HepG2 (cell line): ENCODE measurements around the gene GPT2. TPM values are rescaled to one million over a fixed set of nuclear protein-coding genes. Genes with fewer than 3 reads are reported as not detected.

Experiments
- BRCA1 ChIP-seq: sonication (generic); formaldehyde crosslinking; IDR thresholded peaks from 2 replicates; pipeline ENCODE4 v1.4.0; 2020; ENCODE audit warnings: missing genetic modification reagents
- CHD2 ChIP-seq: IDR thresholded peaks from 2 replicates; pipeline ENCODE4 v1.6.1; 2011; ENCODE audit warnings: low read depth, low read length, improper control_type of control experiment
- CREM ChIP-seq, 2 experiments: sonication (generic) in 1 of 2; formaldehyde crosslinking in 1 of 2; IDR thresholded peaks; 2 replicates each; pipeline versions ENCODE4 v1.4.0 to v1.6.1; 2016 to 2020; ENCODE audit warnings: antibody characterized with exemption in 1 of 2, mild to moderate bottlenecking in 1 of 2, missing genetic modification reagents in 1 of 2
- IRX3 ChIP-seq: sonication (generic); formaldehyde crosslinking; IDR thresholded peaks from 2 replicates; pipeline ENCODE4 v1.8.1; 2023; ENCODE audit warnings: mild to moderate bottlenecking, low read depth, missing genetic modification reagents, borderline replicate concordance
- NCOA5 ChIP-seq: sonication (generic); formaldehyde crosslinking; IDR thresholded peaks from 2 replicates; pipeline ENCODE4 v1.4.0; 2020; ENCODE audit warnings: missing genetic modification reagents
- NFE2L1 ChIP-seq: sonication (generic); formaldehyde crosslinking; IDR thresholded peaks from 2 replicates; pipeline ENCODE4 v1.4.0; 2020; ENCODE audit warnings: missing genetic modification reagents, mild to moderate bottlenecking, borderline replicate concordance
- RAD51 ChIP-seq: fragments of 450-650 bp; IDR thresholded peaks from 2 replicates; pipeline ENCODE4 v1.6.1; 2016; ENCODE audit warnings: borderline replicate concordance
- REPIN1 ChIP-seq: sonication (generic); formaldehyde crosslinking; IDR thresholded peaks from 2 replicates; pipeline ENCODE4 v1.8.0; 2022; ENCODE audit warnings: missing genetic modification reagents, low read depth, mild to moderate bottlenecking, borderline replicate concordance
- SMC3 ChIP-seq: IDR thresholded peaks from 2 replicates; pipeline ENCODE4 v1.6.1; 2011; ENCODE audit warnings: low read length, improper control_type of control experiment
- ZBTB7A ChIP-seq: sonication (generic); formaldehyde crosslinking; IDR thresholded peaks from 2 replicates; pipeline ENCODE4 v1.8.0; 2022; ENCODE audit warnings: mild to moderate bottlenecking, missing genetic modification reagents
- ZNF20 ChIP-seq: sonication (generic); formaldehyde crosslinking; IDR thresholded peaks from 2 replicates; pipeline ENCODE4 v1.4.0; 2020; ENCODE audit warnings: mild to moderate bottlenecking, moderate library complexity, missing genetic modification reagents
- ZNF761 ChIP-seq: sonication (generic); formaldehyde crosslinking; conservative IDR thresholded peaks from 2 replicates; pipeline ENCODE4 v1.4.0; 2020; ENCODE audit warnings: mild to moderate bottlenecking, missing genetic modification reagents
- polyA plus RNA-seq, 8 experiments: library from polyadenylated mRNA; depleted of rRNA in 3 of 8; stranded (reverse) in 7 of 8; unstranded in 1 of 8; fragments of >200 nt; fragmentation: Illumina TruSeq in 4 of 8; extraction: Trizol in 4 of 8; gene quantifications; 2 replicates each; pipeline versions ENCODE4 v1.2.1 to v1.2.3, GENCODE V29; 2011 to 2016; ENCODE audit warnings: low read depth in 4 of 8, missing spikeins in 1 of 8, mixed read lengths in 1 of 8; ENCODE audit not compliant: insufficient read depth in 1 of 8
- total RNA-seq, 5 experiments: library from RNA; depleted of rRNA; stranded (reverse); fragments of >200 nt; fragmentation: Illumina TruSeq; extraction: Trizol; gene quantifications; 2 replicates each; pipeline ENCODE4 v1.2.3, GENCODE V29; 2016; ENCODE audit warnings: low read depth in 1 of 5
- TF ChIP-seq, protein P1 (sequence below): sonication (generic); formaldehyde crosslinking; IDR thresholded peaks from 2 replicates; pipeline ENCODE4 v1.5.1; 2020; ENCODE audit warnings: mild to moderate bottlenecking, missing genetic modification reagents, borderline replicate concordance
- TF ChIP-seq, protein P2 (sequence below): IDR thresholded peaks from 2 replicates; pipeline ENCODE4 v1.6.1; 2012; ENCODE audit warnings: low read depth, low read length, improper control_type of control experiment
- TF ChIP-seq, protein P3 (sequence below): sonication (generic); formaldehyde crosslinking; IDR thresholded peaks from 2 replicates; pipeline ENCODE4 v1.4.0; 2020; ENCODE audit warnings: mild to moderate bottlenecking, missing genetic modification reagents
- TF ChIP-seq, protein P4 (sequence below): sonication (generic); formaldehyde crosslinking; IDR thresholded peaks from 2 replicates; pipeline ENCODE4 v1.4.0; 2020; ENCODE audit warnings: missing genetic modification reagents, mild to moderate bottlenecking, borderline replicate concordance
- TF ChIP-seq, protein P5 (sequence below): sonication (generic); formaldehyde crosslinking; IDR thresholded peaks from 2 replicates; pipeline ENCODE4 v1.4.0; 2020; ENCODE audit warnings: missing genetic modification reagents

GPT2 gene
- total and polyA plus RNA-seq, 2 of the 13 experiments (the other 11 are each of a cell fraction or from before 2014, with no cell fraction given): 138 to 267 TPM

DNA sequence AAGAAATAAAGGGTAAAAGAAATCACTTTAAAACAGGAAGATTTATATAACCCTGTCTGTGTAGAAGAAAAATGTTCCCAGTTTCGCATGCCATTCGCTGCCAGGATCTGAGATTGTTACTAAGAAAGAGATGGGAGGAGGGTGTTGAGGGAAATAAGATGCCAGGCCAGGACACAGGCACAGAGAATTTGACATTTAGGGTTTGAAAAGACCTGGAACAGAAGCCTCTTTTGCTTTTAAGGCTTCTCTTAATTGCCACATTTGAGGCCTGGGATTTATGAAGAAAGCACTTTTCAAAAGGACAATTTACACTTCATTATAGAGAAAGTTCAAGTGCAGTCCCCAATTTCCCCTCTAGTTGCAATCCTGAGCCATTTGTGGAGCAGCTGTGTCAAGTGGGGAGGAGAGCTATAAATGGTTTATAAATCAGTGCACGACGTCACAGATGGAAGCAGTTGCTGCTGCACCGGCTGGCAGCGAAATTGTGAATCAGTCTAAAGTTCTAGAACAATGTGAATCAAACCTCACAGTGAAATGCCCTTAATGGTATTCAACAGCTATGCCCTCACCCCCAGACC, 26.7 kb upstream of the GPT2 start (continued):
- TF ChIP-seq, protein P1, sequence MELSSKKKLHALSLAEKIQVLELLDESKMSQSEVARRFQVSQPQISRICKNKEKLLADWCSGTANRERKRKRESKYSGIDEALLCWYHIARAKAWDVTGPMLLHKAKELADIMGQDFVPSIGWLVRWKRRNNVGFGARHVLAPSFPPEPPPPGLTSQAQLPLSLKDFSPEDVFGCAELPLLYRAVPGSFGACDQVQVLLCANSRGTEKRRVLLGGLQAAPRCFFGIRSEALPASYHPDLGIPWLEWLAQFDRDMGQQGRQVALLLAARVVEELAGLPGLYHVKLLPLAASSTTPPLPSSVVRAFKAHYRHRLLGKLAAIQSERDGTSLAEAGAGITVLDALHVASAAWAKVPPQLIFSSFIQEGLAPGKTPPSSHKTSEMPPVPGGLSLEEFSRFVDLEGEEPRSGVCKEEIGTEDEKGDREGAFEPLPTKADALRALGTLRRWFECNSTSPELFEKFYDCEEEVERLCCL: no peak
- TF ChIP-seq SMC3 (peak; percentile 59), REPIN1 (CRISPR knock-in tag) (no peak), ZBTB7A (no peak), RAD51 (no peak), NFE2L1 (CRISPR knock-in tag) (no peak), ZNF761 (CRISPR knock-in tag) (no peak), IRX3 (CRISPR knock-in tag) (no peak), CREM (IDR thresholded peaks at IDR 0.05) (no peak), CREM (CRISPR knock-in tag; IDR thresholded peaks at IDR 0.05) (no peak), BRCA1 (CRISPR knock-in tag) (no peak), NCOA5 (CRISPR knock-in tag) (no peak), ZNF20 (CRISPR knock-in tag) (no peak), CHD2 (no peak)
- TF ChIP-seq, protein P2, sequence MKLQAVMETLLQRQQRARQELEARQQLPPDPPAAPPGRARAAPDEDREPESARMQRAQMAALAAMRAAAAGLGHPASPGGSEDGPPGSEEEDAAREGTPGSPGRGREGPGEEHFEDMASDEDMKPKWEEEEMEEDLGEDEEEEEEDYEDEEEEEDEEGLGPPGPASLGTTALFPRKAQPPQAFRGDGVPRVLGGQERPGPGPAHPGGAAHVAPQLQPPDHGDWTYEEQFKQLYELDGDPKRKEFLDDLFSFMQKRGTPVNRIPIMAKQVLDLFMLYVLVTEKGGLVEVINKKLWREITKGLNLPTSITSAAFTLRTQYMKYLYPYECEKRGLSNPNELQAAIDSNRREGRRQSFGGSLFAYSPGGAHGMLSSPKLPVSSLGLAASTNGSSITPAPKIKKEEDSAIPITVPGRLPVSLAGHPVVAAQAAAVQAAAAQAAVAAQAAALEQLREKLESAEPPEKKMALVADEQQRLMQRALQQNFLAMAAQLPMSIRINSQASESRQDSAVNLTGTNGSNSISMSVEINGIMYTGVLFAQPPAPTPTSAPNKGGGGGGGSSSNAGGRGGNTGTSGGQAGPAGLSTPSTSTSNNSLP: peak; percentile 41; the same call in 1 of the 2 replicates
- TF ChIP-seq, protein P3, sequence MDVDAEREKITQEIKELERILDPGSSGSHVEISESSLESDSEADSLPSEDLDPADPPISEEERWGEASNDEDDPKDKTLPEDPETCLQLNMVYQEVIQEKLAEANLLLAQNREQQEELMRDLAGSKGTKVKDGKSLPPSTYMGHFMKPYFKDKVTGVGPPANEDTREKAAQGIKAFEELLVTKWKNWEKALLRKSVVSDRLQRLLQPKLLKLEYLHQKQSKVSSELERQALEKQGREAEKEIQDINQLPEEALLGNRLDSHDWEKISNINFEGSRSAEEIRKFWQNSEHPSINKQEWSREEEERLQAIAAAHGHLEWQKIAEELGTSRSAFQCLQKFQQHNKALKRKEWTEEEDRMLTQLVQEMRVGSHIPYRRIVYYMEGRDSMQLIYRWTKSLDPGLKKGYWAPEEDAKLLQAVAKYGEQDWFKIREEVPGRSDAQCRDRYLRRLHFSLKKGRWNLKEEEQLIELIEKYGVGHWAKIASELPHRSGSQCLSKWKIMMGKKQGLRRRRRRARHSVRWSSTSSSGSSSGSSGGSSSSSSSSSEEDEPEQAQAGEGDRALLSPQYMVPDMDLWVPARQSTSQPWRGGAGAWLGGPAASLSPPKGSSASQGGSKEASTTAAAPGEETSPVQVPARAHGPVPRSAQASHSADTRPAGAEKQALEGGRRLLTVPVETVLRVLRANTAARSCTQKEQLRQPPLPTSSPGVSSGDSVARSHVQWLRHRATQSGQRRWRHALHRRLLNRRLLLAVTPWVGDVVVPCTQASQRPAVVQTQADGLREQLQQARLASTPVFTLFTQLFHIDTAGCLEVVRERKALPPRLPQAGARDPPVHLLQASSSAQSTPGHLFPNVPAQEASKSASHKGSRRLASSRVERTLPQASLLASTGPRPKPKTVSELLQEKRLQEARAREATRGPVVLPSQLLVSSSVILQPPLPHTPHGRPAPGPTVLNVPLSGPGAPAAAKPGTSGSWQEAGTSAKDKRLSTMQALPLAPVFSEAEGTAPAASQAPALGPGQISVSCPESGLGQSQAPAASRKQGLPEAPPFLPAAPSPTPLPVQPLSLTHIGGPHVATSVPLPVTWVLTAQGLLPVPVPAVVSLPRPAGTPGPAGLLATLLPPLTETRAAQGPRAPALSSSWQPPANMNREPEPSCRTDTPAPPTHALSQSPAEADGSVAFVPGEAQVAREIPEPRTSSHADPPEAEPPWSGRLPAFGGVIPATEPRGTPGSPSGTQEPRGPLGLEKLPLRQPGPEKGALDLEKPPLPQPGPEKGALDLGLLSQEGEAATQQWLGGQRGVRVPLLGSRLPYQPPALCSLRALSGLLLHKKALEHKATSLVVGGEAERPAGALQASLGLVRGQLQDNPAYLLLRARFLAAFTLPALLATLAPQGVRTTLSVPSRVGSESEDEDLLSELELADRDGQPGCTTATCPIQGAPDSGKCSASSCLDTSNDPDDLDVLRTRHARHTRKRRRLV (CRISPR knock-in tag): 0 out of 2 replicates have a peak, but pooled peaks have one; percentile 38
- TF ChIP-seq, protein P4, sequence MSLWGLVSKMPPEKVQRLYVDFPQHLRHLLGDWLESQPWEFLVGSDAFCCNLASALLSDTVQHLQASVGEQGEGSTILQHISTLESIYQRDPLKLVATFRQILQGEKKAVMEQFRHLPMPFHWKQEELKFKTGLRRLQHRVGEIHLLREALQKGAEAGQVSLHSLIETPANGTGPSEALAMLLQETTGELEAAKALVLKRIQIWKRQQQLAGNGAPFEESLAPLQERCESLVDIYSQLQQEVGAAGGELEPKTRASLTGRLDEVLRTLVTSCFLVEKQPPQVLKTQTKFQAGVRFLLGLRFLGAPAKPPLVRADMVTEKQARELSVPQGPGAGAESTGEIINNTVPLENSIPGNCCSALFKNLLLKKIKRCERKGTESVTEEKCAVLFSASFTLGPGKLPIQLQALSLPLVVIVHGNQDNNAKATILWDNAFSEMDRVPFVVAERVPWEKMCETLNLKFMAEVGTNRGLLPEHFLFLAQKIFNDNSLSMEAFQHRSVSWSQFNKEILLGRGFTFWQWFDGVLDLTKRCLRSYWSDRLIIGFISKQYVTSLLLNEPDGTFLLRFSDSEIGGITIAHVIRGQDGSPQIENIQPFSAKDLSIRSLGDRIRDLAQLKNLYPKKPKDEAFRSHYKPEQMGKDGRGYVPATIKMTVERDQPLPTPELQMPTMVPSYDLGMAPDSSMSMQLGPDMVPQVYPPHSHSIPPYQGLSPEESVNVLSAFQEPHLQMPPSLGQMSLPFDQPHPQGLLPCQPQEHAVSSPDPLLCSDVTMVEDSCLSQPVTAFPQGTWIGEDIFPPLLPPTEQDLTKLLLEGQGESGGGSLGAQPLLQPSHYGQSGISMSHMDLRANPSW (CRISPR knock-in tag): no peak
- TF ChIP-seq, protein P5, sequence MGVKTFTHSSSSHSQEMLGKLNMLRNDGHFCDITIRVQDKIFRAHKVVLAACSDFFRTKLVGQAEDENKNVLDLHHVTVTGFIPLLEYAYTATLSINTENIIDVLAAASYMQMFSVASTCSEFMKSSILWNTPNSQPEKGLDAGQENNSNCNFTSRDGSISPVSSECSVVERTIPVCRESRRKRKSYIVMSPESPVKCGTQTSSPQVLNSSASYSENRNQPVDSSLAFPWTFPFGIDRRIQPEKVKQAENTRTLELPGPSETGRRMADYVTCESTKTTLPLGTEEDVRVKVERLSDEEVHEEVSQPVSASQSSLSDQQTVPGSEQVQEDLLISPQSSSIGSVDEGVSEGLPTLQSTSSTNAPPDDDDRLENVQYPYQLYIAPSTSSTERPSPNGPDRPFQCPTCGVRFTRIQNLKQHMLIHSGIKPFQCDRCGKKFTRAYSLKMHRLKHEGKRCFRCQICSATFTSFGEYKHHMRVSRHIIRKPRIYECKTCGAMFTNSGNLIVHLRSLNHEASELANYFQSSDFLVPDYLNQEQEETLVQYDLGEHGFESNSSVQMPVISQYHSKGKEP (CRISPR knock-in tag): no peak
